Stomach (tissue), 4 donors: ENCODE data around the gene VILL.

Experiments used
- EP300 ChIP-seq: sonication (generic); formaldehyde crosslinking; IDR thresholded peaks from one replicate; pipeline ENCODE4 v1.6.1; 2017; ENCODE audit warnings: antibody characterized with exemption
- POLR2AphosphoS5 ChIP-seq, 3 donors: sonication (generic); formaldehyde crosslinking; IDR thresholded peaks; one replicate each; pipeline ENCODE4 v1.6.1; 2016; ENCODE audit warnings: antibody characterized with exemption in 3 of 3
- TF ChIP-seq, protein P1 (sequence below), 7 experiments: fragments of 450-650 bp in 4 of 7; fragments of 200-600 bp in 3 of 7; sonication (generic) in 3 of 7; IDR thresholded peaks; one replicate each; pipeline ENCODE4 v1.5.1; 2016 to 2019; ENCODE audit warnings: antibody characterized with exemption in 7 of 7, control low read depth in 2 of 7, mild to moderate bottlenecking in 1 of 7

DNA sequence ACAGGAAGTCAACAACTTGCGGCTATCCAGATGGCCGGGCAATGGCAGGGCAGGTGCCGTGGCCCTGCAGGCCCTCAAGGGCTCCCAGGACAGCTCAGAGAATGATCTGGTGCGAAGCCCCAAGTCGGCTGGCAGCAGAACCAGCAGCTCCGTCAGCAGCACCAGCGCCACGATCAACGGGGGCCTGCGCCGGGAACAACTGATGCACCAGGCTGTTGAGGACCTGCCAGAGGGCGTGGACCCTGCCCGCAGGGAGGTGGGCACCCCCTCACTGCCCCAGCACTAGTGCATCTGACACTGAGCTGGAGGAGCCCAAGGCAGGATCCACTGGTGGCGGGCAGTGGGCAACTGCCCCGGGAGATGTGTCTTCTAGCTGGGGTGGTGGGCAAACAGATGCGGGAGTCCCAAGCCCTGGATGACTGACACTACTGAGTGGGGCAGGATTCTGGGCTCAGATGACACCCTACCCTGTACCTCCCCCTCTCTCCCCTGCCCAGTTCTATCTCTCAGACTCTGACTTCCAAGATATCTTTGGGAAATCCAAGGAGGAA, 15.9 kb downstream of the VILL start:
- no peak for TF ChIP-seq POLR2AphosphoS5 (IDR thresholded peaks at IDR 0.05)
- no peak for TF ChIP-seq EP300
- TF ChIP-seq, protein P1, sequence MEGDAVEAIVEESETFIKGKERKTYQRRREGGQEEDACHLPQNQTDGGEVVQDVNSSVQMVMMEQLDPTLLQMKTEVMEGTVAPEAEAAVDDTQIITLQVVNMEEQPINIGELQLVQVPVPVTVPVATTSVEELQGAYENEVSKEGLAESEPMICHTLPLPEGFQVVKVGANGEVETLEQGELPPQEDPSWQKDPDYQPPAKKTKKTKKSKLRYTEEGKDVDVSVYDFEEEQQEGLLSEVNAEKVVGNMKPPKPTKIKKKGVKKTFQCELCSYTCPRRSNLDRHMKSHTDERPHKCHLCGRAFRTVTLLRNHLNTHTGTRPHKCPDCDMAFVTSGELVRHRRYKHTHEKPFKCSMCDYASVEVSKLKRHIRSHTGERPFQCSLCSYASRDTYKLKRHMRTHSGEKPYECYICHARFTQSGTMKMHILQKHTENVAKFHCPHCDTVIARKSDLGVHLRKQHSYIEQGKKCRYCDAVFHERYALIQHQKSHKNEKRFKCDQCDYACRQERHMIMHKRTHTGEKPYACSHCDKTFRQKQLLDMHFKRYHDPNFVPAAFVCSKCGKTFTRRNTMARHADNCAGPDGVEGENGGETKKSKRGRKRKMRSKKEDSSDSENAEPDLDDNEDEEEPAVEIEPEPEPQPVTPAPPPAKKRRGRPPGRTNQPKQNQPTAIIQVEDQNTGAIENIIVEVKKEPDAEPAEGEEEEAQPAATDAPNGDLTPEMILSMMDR (IDR thresholded peaks at IDR 0.05): no peak
